ENCODE results near the gene SLAMF9.

GRCh38 chr1:159937054-159937750 is 16.8 kb downstream of the SLAMF9 start:
- TF ChIP-seq CTCF (IDR thresholded peaks at IDR 0.05; ENCODE audit: extremely low read depth in 1 of 2, insufficient read depth in 1 of 2, low read depth in 1 of 2, low read length in 2 of 2): no peak
- TF ChIP-seq POLR2A (IDR thresholded peaks at IDR 0.05; ENCODE audit: low read depth, low read length): no peak
- no peak for TF ChIP-seq POLR2AphosphoS5 (IDR thresholded peaks at IDR 0.05; ENCODE audit: insufficient read depth, low read depth, low read length)
- no peak for TF ChIP-seq MAX (IDR thresholded peaks at IDR 0.05; ENCODE audit: insufficient read depth, insufficient read length)
- TF ChIP-seq FOS (IDR thresholded peaks at IDR 0.05; ENCODE audit: borderline replicate concordance, insufficient read depth, low read length): no peak
- TF ChIP-seq MYC (IDR thresholded peaks at IDR 0.05; ENCODE audit: low read depth, low read length): no peak
- no peak for TF ChIP-seq EZH2 (IDR thresholded peaks at IDR 0.05; ENCODE audit: borderline replicate concordance, low read depth, low read length, severe bottlenecking)
- TF ChIP-seq GATA2 (IDR thresholded peaks at IDR 0.05; ENCODE audit: insufficient read depth, insufficient read length, low read depth, low read length): no peak
- no peak for TF ChIP-seq JUN (IDR thresholded peaks at IDR 0.05; ENCODE audit: borderline replicate concordance, insufficient read depth, insufficient read length, low read depth)

Measured in endothelial cell of umbilical vein (primary cell).